GM12878 (cell line): ENCODE data around the gene ITPR2. TPM values are rescaled to one million over a fixed set of nuclear protein-coding genes. Genes with fewer than 3 reads are reported as not detected.

Experiments
- BRCA1 ChIP-seq: IDR thresholded peaks from 2 replicates; pipeline ENCODE4 v1.6.1; 2011; ENCODE audit warnings: low read depth, low read length, improper control_type of control experiment
- CBX5 ChIP-seq: sonication (generic); IDR thresholded peaks from 2 replicates; pipeline ENCODE4 v1.6.1; 2016; ENCODE audit warnings: low read depth, moderate library complexity, mild to moderate bottlenecking, inconsistent platforms
- CUX1 ChIP-seq: IDR thresholded peaks from 2 replicates; pipeline ENCODE4 v1.6.1; 2012; ENCODE audit warnings: improper control_type of control experiment, low read depth, low read length; ENCODE audit not compliant: insufficient replicate concordance
- FOXK2 ChIP-seq: fragments of 450-650 bp; IDR thresholded peaks from 2 replicates; pipeline ENCODE4 v1.6.1; 2017; ENCODE audit warnings: mild to moderate bottlenecking, moderate library complexity
- GATAD2B ChIP-seq: fragments of 450-650 bp; conservative IDR thresholded peaks from 2 replicates; pipeline ENCODE4 v1.6.1; 2017; ENCODE audit warnings: low read depth, mild to moderate bottlenecking, moderate library complexity
- HSF1 ChIP-seq: fragments of 150-350 bp; IDR thresholded peaks from 2 replicates; pipeline ENCODE4 v1.6.1; 2014; ENCODE audit warnings: mild to moderate bottlenecking, low read depth, low read length
- IKZF2 ChIP-seq, 2 experiments: fragments of 450-650 bp; IDR thresholded peaks; 2 replicates each; pipeline ENCODE4 v1.6.1; 2017; ENCODE audit warnings: mild to moderate bottlenecking in 2 of 2, moderate library complexity in 2 of 2
- MTA3 ChIP-seq: IDR thresholded peaks from 2 replicates; pipeline ENCODE4 v1.6.1; 2012; ENCODE audit warnings: low read length, inconsistent platforms, borderline replicate concordance
- MYB ChIP-seq: fragments of 150-350 bp; IDR thresholded peaks from 2 replicates; pipeline ENCODE4 v1.6.1; 2014; ENCODE audit warnings: mild to moderate bottlenecking, low read depth, low read length, borderline replicate concordance
- MYC ChIP-seq: IDR thresholded peaks from 2 replicates; pipeline ENCODE4 v1.6.1; 2011; ENCODE audit warnings: mild to moderate bottlenecking, low read length, moderate library complexity, inconsistent platforms; ENCODE audit not compliant: insufficient read depth, insufficient replicate concordance, insufficient read length, severe bottlenecking
- NFIC ChIP-seq: IDR thresholded peaks from 2 replicates; pipeline ENCODE4 v1.6.1; 2012; ENCODE audit warnings: low read depth, mild to moderate bottlenecking, inconsistent platforms, low read length, moderate library complexity
- NR2F1 ChIP-seq: fragments of 450-650 bp; conservative IDR thresholded peaks from 2 replicates; pipeline ENCODE4 v1.6.1; 2017; ENCODE audit warnings: mild to moderate bottlenecking
- POLR2A ChIP-seq: IDR thresholded peaks from 2 replicates; pipeline ENCODE4 v1.6.1; 2011; ENCODE audit warnings: low read depth, mild to moderate bottlenecking, low read length
- RAD51 ChIP-seq: fragments of 450-650 bp; IDR thresholded peaks from 2 replicates; pipeline ENCODE4 v1.6.1; 2016; ENCODE audit warnings: moderate library complexity, mild to moderate bottlenecking, inconsistent platforms
- SIN3A ChIP-seq: IDR thresholded peaks from 2 replicates; pipeline ENCODE4 v1.6.1; 2012; ENCODE audit warnings: low read depth, low read length, improper control_type of control experiment
- SP1 ChIP-seq: IDR thresholded peaks from one replicate; pipeline ENCODE4 v1.6.1; 2011; ENCODE audit warnings: low read depth, low read length
- USF2 ChIP-seq: IDR thresholded peaks from 2 replicates; pipeline ENCODE4 v1.6.1; 2011; ENCODE audit warnings: low read depth, low read length, improper control_type of control experiment, borderline replicate concordance
- ZBED1 ChIP-seq: IDR thresholded peaks from 2 replicates; pipeline ENCODE4 v1.6.1; 2016; ENCODE audit warnings: borderline replicate concordance
- ZNF207 ChIP-seq: fragments of 450-650 bp; IDR thresholded peaks from 2 replicates; pipeline ENCODE4 v1.6.1; 2014; ENCODE audit warnings: antibody characterized with exemption, mild to moderate bottlenecking, borderline replicate concordance
- polyA plus RNA-seq, 11 experiments: library from polyadenylated mRNA; depleted of rRNA in 4 of 11; unstranded in 6 of 11; stranded (reverse) in 5 of 11; fragments of >200 nt; fragmentation: Nextera tagmentation in 4 of 11; fragmentation: Illumina TruSeq in 1 of 11; extraction: Ambion mirVana in 4 of 11; extraction: Trizol in 1 of 11; gene quantifications; 1 replicate in 1 of 11; 2 replicates in 10 of 11; pipeline versions ENCODE4 v1.2.1 to v1.2.3, GENCODE V29; 2011 to 2016; ENCODE audit warnings: inconsistent platforms in 2 of 11, missing spikeins in 2 of 11, low read depth in 1 of 11
- total RNA-seq, 4 experiments: library from RNA; depleted of rRNA in 3 of 4; stranded (reverse); fragments of >200 nt in 3 of 4; fragmentation: Illumina TruSeq in 1 of 4; extraction: Trizol in 1 of 4; gene quantifications; 2 replicates each; pipeline versions ENCODE4 v1.2.1 to v1.2.3, GENCODE V29; 2013 to 2021
- TF ChIP-seq, protein P1 (sequence below): IDR thresholded peaks from 2 replicates; pipeline ENCODE4 v1.6.1; 2012; ENCODE audit warnings: mild to moderate bottlenecking, low read depth, low read length

The ITPR2 gene
- total and polyA plus RNA-seq, 10 of the 15 experiments (the other 5 are each of a cell fraction or from before 2014, with no cell fraction given): 7.5 to 76.2 (median 47.1) TPM

- TF ChIP-seq, protein P1, sequence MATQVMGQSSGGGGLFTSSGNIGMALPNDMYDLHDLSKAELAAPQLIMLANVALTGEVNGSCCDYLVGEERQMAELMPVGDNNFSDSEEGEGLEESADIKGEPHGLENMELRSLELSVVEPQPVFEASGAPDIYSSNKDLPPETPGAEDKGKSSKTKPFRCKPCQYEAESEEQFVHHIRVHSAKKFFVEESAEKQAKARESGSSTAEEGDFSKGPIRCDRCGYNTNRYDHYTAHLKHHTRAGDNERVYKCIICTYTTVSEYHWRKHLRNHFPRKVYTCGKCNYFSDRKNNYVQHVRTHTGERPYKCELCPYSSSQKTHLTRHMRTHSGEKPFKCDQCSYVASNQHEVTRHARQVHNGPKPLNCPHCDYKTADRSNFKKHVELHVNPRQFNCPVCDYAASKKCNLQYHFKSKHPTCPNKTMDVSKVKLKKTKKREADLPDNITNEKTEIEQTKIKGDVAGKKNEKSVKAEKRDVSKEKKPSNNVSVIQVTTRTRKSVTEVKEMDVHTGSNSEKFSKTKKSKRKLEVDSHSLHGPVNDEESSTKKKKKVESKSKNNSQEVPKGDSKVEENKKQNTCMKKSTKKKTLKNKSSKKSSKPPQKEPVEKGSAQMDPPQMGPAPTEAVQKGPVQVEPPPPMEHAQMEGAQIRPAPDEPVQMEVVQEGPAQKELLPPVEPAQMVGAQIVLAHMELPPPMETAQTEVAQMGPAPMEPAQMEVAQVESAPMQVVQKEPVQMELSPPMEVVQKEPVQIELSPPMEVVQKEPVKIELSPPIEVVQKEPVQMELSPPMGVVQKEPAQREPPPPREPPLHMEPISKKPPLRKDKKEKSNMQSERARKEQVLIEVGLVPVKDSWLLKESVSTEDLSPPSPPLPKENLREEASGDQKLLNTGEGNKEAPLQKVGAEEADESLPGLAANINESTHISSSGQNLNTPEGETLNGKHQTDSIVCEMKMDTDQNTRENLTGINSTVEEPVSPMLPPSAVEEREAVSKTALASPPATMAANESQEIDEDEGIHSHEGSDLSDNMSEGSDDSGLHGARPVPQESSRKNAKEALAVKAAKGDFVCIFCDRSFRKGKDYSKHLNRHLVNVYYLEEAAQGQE: no peak
- TF ChIP-seq USF2 (peak; percentile 33; the same call in 1 of the 2 replicates), MYB (no peak), HSF1 (no peak), SP1 (no peak), IKZF2 (IDR thresholded peaks at IDR 0.05) (peak in 1 of 2 experiments; percentile 20; a peak in 2 of 4 replicates), CBX5 (no peak), GATAD2B (peak; percentile 48; the same call in 1 of the 2 replicates), SIN3A (no peak), MYC (no peak), NFIC (0 out of 2 replicates have a peak, but pooled peaks have one; percentile 16), FOXK2 (no peak), POLR2A (no peak), ZNF207 (no peak), RAD51 (peak; percentile 85), BRCA1 (no peak), CUX1 (no peak), MTA3 (no peak), NR2F1 (peak; percentile 81), ZBED1 (no peak)
Observed at GRCh38 chr12:26318661-26319068, 514.3 kb downstream of the ITPR2 start (continued).
